ENCODE data around the gene NPR2.

Gene NPR2

DNA sequence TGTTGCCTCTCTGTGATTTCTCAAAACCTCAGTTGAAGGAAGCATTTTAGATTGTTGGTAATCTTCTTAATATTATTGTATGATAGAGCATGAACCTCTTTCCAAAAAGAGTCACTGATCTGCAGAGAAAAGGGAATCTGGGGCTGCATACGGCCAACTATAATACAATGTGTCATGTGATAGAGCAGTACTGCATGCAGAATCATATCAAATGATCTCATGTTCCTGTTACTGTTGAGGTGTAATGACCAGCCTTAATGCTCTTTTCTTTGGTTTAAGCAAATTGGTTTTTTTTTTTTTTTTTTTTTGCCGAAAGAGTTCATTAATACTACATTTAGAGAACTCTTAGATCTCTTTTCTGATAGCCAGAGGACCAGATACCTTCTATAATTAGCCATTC lies 24.4 kb upstream of the NPR2 start:
- no peak for DNase-seq

DNA sequence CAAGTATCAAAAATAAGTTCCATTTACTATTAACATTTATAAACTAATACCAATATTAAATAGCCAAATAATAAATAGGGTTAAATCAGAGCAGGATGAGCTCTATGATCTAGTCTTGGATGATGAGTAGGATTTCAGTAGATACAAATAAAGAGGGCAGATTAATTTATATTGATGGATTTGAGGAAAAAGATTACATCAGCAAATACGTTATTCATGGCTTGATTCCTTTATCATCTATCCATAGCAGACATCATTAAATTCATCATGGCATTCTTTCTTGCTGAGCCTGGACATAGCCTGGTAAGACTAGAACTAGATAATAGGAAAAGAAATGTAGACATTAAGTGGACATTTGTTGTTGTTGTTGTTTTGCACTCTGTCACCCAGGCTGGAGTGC lies 23.9 kb upstream of the NPR2 start:
- DNase-seq = no peak

DNA sequence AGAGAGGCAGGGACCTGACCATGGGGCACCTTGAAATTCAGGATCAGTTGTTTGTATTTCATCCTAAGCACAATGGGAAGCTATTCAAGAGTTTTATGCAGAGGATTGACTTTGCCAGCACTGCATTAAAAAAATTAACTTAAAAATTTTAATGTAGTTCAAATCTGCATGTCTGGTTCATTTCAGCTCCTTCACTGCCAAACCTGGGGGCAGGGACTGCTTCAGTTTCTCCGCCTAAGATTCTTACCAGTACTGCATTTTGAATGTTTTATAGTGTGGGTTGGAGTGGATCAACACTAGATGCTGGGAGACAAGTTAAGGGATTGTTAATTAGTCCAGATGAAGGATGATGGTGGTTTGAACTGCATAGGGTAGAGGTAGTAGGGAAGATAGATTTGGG lies 21.6 kb upstream of the NPR2 start:
- DNase-seq = no peak

DNA sequence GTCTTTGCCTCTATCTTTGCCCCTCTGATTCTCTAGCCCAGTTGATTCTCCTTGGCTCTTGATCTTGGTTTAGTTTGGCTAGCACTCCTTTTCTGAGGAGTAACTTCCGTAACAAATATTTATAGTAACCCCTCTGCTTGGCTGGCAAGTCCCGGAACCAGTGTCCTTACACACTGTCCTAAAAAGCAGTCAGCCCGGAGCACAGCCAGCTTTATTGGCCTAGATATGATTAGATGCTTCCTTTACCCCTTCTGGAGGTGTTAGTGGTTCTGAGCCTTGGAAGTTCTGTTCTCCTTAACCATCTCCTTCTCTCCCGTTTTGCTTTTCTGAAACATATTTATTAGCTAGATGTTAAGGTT lies 20.3 kb upstream of the NPR2 start:
- no peak for DNase-seq

DNA sequence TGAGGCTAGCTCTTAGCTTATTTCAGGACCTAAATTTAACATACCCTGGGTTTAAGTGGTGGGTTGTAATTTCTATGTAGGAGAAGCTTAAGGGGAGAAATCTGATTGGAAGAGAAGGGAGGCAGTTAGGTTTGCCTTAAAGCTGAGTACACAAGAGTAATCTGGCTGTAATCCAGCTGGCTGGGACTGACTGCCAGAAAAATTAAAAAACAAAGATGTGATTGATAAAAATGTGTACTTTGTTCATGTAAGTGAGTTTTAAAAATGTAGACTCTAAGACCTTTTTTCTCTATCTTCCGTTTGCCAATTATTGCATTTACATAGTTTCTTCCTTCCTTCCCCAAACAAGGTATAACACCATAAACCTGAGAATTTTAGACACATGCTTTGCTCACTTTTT lies 19.9 kb upstream of the NPR2 start:
- DNase-seq = no peak

DNA sequence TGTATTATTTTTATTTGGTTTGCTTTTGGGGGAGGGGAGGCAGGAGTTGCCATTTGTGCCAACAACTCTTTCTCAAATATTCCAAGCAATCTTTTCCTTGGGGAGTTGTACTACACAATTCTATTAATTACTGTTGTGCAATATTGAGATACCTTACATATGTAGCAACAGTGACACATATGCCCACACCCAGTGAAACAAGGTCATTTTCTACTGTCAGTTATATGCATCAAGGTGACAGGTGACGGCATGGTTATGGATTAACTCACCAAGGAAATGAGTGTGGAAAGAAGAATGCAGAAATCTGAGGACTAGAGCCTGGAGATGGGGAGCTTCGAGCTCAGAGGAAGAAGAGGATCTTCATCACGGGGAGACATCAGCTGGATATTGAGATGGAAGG lies 19.4 kb upstream of the NPR2 start:
- DNase-seq = peak; percentile 7

DNA sequence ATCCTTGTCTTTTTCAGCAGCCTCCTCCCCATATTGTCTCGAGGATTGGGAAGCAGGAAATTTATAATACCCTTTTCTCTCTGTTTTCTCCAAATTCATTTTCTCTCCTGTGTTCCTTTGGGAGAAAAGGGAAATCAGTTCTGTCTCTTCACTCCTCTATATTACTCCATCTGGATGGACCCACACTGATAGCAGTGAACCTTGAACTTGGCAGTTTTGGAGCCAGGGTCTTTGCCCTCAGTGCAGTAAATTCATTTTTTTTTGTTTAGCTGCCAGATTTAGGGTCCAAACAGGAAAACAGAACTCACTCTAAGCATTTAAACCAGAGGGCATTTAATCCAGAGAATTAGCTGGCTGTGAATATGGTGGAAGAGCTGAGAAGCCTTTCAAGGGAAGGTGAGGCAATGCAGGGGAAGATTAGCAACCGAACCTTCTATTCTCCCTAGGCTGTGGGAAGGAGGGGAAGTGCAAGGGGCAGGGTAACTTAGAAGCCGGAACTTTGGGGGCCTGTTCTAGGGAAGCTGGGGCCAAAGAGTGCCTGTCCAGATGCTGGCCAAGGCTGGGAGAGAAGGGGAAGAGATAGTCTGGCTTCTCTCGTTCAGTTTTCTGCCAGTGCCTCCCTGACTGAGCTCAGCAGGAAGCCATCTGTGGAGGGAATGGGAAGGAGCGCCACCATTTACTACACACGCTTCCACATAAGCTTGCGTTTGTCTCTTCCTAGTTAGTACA lies 16.3 kb upstream of the NPR2 start:
- no peak for DNase-seq

DNA sequence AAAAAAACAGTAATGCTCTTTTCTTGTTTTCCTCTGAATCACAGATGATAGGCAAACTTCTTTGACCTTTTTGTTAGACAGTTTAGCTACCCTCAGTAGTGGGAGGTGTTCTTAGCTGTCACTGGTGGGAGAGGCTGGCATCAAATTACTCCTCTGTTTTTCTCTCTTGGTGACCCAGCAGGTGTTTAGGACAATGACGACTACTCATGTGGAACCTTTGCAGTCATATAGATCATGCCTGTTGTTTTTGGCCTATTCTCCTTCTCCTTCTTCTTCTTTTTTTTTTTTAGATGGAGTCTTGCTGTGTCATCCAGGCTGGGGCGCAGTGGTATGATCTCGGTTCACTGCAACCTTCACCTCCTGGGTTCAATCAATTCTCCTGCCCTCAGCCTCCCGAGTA lies 15.4 kb upstream of the NPR2 start:
- DNase-seq = no peak

DNA sequence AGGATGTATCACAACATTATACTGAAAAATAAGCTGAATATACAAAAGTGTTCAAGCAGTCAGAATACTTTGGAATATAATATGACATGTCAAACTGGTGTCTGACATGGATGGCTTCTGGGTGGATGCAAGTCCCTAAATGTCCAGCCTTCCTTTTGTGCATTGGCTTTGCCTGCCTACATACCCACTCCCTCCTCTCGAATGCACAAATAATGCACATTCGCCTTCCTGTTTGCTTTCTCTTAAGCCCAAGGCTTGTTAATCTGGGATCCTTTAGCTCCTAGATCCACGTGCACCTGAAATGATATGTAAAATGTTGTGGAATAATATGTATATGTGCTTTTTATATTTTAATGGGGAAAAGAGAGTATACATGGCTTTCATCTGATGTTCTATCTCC lies 12.9 kb upstream of the NPR2 start:
- no peak for DNase-seq

DNA sequence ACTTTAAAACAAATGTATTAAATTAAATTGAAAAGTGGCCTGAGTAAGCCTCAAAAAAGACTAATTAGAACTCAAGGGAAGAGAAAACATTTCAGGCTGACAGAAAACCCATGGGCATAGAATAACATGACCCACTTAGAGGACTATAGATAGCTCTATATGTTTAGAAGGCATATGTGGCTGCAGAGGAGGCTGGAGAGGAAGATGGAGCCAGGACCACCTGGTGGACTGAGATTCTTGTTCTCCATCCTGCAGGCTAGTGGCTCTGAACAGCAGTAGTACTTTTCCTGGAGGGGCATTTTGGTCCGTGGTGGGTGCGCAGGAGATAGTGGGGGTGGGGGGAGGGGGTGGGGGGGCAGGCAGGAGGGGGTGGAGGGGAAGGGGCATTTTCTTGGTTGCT lies 10.3 kb upstream of the NPR2 start:
- DNase-seq = no peak

DNA sequence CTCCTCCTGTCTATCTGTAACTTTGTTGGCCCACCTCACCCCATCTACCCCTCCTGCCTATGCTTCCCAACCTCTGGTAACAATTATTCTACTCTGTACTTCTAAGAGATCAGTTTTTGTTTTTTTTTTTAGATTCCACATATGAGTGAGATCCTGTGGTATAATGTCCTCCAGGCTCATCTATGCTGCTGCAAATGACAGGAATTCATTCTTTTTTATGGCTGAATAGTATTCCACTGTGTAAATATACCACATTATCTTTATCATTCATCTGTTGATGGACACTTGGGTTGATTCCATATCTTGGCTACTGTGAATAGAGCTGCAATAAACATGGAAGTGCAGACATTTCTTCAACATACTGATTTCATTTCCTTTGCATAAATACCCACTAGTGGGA lies 8.0 kb upstream of the NPR2 start:
- DNase-seq = no peak

DNA sequence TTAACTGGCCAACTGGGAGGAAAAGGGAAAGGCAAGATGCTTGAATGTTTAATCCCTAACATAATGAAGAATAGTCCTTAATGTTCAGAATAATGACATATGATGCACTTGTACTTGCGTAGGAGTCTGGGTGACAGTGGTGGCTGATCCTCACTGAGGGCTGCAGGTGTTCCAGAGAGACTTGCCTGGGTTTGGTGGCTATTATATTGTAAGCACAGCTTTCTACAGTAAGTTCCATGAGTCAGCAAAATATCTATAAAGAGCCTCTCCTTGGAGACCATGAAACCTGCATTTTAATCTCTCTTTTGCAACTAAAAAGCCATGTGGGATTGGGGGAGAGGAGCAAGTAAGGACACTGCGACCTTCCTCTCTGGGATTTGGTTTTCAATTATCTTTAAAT lies 1.9 kb upstream of the NPR2 start:
- no peak for DNase-seq

DNA sequence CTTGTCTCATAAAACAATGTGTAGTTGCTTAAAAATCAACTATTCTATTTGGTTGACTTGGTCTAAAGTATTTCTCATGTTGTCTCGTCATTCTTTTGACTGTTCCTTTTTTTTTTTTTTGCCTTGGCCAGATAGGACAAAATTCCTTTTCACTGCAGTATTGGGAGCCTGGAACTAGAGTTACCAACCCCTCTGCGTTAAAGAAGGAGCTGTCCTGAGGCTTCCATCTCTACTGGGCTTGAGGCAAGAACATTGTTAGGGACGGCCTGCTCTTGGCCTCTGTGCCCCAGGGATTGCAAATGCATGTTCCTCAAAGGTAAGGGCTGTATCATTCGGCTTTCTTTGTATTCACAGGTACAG lies 1.4 kb upstream of the NPR2 start:
- DNase-seq = no peak

DNA sequence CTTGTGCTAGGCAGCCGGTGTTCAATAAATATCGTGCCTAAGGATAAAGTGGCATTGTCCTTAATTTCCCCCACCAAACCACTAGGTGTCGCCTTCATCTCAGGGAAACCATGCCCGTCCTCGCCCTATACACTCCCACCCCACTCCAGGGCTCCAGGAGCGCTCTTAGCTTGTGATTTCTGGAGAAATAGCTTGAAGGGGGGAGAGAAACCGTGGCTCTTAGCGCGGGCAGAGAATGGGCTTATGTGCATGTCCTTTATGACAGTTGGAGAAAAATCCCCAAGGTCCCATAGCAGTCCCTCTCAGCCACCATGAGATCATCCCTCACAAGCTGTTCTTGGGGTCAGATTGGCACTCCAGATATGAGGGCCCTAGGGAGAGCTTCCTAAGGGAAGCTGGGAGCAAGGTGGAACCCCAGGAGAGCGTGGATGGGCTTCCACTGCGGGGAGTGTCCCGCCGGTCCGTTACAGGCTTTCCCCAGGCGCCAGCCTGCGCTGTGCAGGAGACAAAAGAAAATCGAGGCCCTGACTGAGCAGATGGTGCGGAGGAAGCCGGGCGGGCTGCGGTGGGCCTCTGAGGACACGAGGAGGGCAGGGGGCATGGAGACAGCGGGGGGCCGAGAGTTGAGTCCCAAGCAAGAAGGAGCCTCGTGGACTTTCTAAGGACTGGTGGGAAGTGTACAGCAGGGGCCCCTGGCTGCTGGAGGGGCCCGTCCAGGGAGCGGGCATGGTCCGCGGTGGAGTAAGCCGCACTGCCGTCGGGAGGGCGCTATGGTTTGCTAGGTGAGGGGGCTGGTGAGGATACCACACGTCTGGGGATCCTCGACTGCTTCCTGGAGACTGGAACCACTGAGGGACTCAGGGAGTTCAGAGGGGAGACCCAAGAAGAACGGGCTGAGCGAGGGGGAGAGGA lies 750 bp upstream of the NPR2 start:
- DNase-seq = peak; percentile 25

DNA sequence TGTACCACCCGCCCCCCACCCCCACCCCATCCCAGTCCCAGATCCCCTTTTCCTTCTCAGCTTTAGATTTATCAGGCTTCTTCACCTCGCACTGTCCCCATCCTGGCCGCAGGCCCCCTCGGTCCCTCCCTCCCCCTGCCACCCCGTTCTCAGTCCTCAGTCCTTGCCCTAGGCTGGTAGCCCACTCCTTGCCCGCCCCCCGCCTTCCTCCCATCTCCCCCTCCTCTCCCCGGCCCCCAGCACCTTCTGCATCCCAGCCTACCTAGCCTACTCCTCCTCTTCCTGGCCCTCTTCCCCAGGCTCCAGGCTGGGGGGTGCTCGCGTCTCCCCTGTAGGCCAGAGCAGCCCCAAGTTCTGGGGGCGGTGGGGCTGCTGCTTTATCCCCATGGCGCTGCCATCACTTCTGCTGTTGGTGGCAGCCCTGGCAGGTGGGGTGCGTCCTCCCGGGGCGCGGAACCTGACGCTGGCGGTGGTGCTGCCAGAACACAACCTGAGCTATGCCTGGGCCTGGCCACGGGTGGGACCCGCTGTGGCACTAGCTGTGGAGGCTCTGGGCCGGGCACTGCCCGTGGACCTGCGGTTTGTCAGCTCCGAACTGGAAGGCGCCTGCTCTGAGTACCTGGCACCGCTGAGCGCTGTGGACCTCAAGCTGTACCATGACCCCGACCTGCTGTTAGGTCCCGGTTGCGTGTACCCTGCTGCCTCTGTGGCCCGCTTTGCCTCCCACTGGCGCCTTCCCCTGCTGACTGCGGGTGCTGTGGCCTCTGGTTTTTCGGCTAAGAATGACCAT lies 828 bp downstream of the NPR2 start:
- no peak for DNase-seq

DNA sequence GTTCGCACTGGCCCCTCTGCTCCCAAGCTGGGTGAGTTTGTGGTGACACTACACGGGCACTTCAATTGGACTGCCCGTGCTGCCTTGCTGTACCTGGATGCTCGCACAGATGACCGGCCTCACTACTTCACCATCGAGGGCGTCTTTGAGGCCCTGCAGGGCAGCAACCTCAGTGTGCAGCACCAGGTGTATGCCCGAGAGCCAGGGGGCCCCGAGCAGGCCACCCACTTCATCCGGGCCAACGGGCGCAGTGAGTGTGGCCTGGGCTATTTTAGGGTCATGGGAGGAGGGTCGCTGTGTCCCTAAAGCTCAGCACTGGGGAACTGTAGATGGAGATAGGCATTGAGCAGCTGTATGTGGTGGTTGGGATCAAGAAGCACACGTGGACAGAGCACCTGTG lies 1.4 kb downstream of the NPR2 start:
- no peak for DNase-seq

DNA sequence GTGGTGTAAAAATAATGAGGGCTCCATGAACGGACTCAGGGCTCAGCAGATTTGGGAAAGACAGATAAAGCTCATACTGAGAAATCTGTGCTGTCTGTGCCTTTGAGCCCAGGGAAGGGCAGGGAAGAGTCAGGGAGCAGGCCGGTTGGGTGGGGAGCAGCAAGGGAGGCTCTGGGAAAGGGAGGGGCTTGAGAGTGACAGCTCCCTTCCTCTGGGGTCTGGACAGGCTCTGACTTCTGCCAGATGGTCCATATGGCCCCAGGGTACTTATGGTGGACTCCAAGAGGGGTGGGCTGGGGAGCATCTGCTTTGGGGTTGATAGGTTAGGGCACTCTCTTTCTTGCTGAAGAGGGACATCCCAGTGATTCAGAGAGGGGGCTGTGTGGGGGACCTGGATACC lies 2.1 kb downstream of the NPR2 start:
- DNase-seq = no peak

DNA sequence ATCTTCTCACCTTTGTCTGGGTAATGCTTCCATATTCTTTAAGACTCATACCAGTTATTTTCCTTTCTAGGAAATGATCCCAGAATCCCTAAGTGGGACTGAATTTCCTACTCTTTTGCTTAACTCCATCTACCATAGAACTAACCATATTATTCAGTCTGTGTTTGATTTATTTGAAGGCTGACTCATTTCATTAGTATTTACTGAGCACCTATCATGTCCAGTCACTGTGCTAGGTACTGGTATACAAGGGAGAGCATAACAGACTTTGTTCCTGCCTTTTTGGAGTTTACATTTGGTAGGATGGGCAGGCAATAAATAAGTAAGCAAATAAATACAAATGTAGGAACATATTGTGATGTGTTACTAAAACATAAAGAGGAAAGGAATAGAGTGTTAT lies 4.3 kb downstream of the NPR2 start:
- DNase-seq = no peak

DNA sequence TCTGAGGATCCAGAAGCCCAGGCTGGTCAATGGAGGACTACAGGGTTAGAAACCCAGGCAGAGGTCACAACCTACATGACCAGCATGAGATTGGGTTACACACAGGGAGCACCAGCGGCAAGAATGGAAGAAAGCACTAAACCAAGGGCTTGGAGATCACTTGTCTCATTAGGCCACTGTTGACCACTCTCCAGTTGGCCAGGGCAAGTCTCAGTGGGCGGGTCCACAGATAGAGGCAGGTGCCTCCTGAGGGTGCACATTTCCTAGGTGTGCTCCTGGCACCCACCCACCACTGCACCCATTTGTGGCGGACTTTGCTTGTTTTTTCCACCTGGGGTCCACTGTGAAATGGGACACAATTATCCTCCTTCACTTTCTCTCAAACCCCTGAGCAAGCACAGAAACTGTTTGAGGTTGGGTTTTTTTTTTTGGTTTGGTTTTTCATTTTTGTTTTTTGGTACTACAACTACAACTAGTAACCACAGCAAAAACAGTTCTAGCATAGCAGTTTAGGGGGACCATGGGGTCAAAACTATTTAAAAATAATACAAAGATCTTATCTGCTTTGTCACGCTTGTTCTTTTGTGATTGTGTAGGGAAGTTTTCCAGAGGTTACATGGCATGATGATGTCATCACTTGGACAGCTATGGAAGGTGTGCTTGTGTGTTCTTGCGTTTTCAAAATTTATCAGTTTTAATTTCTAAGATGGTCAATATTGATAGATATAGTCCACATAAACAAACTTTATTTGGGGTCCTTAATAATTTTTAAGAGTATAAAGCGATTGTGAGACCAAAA lies 6.1 kb downstream of the NPR2 start:
- no peak for DNase-seq

DNA sequence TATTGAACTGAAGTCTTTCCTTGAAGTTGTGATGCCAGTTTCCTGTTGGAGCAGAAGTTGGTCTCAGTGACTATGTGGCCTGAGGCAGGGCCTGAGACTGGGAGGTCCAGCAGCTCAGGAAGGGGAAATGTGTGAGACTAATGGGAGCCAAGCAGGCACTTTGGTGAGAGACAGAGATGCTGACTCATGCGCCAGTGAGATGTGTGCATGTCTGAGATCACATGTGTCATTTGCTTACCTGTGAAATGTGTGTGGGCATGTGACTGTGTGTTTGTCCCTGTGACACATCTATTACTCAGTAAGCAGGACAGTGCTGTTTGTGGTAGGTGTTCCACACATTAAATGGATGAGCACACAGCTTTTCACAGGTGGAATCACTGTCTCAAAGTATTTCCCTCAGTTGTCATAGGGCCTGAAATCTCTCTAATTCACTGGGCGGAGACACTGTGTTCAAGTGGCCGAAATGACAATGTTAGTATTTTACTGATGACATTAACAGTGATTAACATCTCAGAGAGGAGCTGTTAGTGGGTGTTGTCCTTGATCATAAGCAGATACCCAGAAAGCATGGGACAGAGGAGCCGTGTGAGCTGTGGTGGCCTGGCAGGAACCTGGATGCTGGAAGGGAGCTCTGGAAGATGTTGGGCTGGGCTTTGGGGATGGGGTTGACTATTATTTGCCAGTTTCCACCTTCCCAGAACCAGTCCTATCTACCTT lies 7.4 kb downstream of the NPR2 start:
- DNase-seq = peak; percentile 6

DNA sequence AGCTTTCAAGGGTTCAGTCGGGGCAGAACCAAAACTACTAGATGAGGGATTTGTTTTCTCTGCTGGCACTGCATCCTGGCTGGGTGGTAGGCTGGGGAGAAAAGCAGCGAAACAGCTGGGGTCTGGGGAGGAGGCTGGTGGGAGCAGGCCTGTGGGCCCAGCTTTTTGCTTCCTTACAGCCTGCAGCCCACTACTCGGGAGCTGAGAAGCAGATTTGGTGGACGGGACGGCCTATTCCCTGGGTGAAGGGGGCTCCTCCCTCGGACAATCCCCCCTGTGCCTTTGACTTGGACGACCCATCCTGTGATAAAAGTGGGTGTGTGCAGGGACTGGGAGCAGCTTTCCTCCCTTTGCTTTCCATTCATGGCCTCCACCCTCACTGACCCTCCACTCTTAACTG lies 9.1 kb downstream of the NPR2 start:
- DNase-seq = no peak
